GM23338 (cell line): ENCODE measurements around the gene XPO6. TPM values are rescaled to one million over a fixed set of nuclear protein-coding genes. Genes with fewer than 3 reads are reported as not detected.
"Not testable (repeated sequence)": the region's sequence is repeated elsewhere in the genome, so short reads cannot be mapped to it uniquely, and the experiment has no call there.

Source experiments
- ATAC-seq: fragments of 200-7000 bp; cut with Tn5 transposase; 3 replicates; pipeline ENCODE4 v1.9.1; 2020
- DNase-seq: peaks from one replicate; pipeline ENCODE4 v3.0.0-alpha.2; 2015; ENCODE audit warnings: low spot score
- H2AFZ ChIP-seq: fragments of 200-600 bp; sonication (generic); 2 replicates; pipeline ENCODE4 v1.8.0; 2016; ENCODE audit warnings: antibody characterized with exemption, mild to moderate bottlenecking, moderate library complexity
- H3F3A ChIP-seq: fragments of 200-600 bp; sonication (generic); replicated peaks from 2 replicates; pipeline ENCODE4 v1.8.0; 2017; ENCODE audit warnings: antibody characterized with exemption, mixed run types, low read depth
- H3K27ac ChIP-seq: fragments of 200-600 bp; sonication (generic); 2 replicates; pipeline ENCODE4 v1.6.1; 2016; ENCODE audit warnings: low read depth
- H3K27me3 ChIP-seq: fragments of 200-600 bp; sonication (generic); 2 replicates; pipeline ENCODE4 v1.8.0; 2016; ENCODE audit warnings: mild to moderate bottlenecking, mixed run types, moderate library complexity; ENCODE audit not compliant: insufficient read depth
- H3K36me3 ChIP-seq: fragments of 200-600 bp; sonication (generic); 2 replicates; pipeline ENCODE4 v1.8.0; 2016; ENCODE audit warnings: mild to moderate bottlenecking; ENCODE audit not compliant: insufficient read depth
- H3K4me1 ChIP-seq: fragments of 200-600 bp; sonication (generic); 2 replicates; pipeline ENCODE4 v1.8.0; 2016; ENCODE audit warnings: mild to moderate bottlenecking, moderate library complexity; ENCODE audit not compliant: insufficient read depth
- H3K4me2 ChIP-seq: fragments of 200-600 bp; sonication (generic); 2 replicates; pipeline ENCODE4 v1.7.1; 2017; ENCODE audit warnings: mixed run types
- H3K4me3 ChIP-seq: fragments of 200-600 bp; sonication (generic); 2 replicates; pipeline ENCODE4 v1.6.1; 2016; ENCODE audit warnings: mixed run types
- H3K79me2 ChIP-seq: fragments of 200-600 bp; sonication (generic); replicated peaks from 2 replicates; pipeline ENCODE4 v1.8.0; 2017; ENCODE audit warnings: mild to moderate bottlenecking; ENCODE audit not compliant: insufficient read depth
- H3K9me2 ChIP-seq: fragments of 200-600 bp; sonication (generic); 2 replicates; pipeline ENCODE4 v1.8.0; 2017; ENCODE audit not compliant: insufficient read depth
- H4K20me1 ChIP-seq: fragments of 200-600 bp; sonication (generic); replicated peaks from 2 replicates; pipeline ENCODE4 v1.8.0; 2017; ENCODE audit warnings: mild to moderate bottlenecking; ENCODE audit not compliant: insufficient read depth
- H3K27ac Mint-ChIP-seq: 2 replicates; pipeline ENCODE4 v1.8.0; 2020; ENCODE audit warnings: inconsistent platforms, mild to moderate bottlenecking, moderate library complexity, mixed read lengths
- H3K27me3 Mint-ChIP-seq: 3 replicates; pipeline ENCODE4 v1.8.0; 2022; ENCODE audit warnings: low read depth, mild to moderate bottlenecking, moderate library complexity, mixed read lengths, inconsistent platforms; ENCODE audit not compliant: insufficient read depth, poor library complexity
- H3K36me3 Mint-ChIP-seq: 3 replicates; pipeline ENCODE4 v1.8.0; 2021; ENCODE audit warnings: low read depth, mild to moderate bottlenecking, inconsistent platforms, moderate library complexity, mixed read lengths
- H3K4me1 Mint-ChIP-seq: 3 replicates; pipeline ENCODE4 v1.8.0; 2020; ENCODE audit warnings: mild to moderate bottlenecking, inconsistent platforms, mixed read lengths
- H3K4me3 Mint-ChIP-seq: 3 replicates; pipeline ENCODE4 v1.8.0; 2021; ENCODE audit warnings: moderate library complexity, mild to moderate bottlenecking, inconsistent platforms, mixed read lengths
- H3K9me3 Mint-ChIP-seq: 3 replicates; pipeline ENCODE4 v1.8.0; 2020; ENCODE audit warnings: moderate library complexity, mild to moderate bottlenecking, inconsistent platforms, mixed read lengths
- CREB1 ChIP-seq: fragments of 250-450 bp; sonication (Bioruptor Pico); IDR thresholded peaks from 2 replicates; pipeline ENCODE4 v1.5.0; 2020; ENCODE audit warnings: low read depth, mild to moderate bottlenecking, moderate library complexity
- EZH2 ChIP-seq: fragments of 200-600 bp; sonication (generic); IDR thresholded peaks from one replicate; pipeline ENCODE4 v1.8.0; 2017; ENCODE audit warnings: antibody characterized with exemption, mild to moderate bottlenecking, low read depth; ENCODE audit not compliant: unreplicated experiment
- EZH2phosphoT487 ChIP-seq: fragments of 200-600 bp; sonication (generic); IDR thresholded peaks from one replicate; pipeline ENCODE4 v1.8.1; 2018; ENCODE audit warnings: antibody characterized with exemption; ENCODE audit not compliant: unreplicated experiment
- JUNB ChIP-seq: IDR thresholded peaks from one replicate; pipeline ENCODE4 v1.6.1; 2016; ENCODE audit warnings: antibody characterized with exemption; ENCODE audit not compliant: unreplicated experiment
- NANOG ChIP-seq: IDR thresholded peaks from 2 replicates; pipeline ENCODE4 v1.6.1; 2016; ENCODE audit warnings: antibody characterized with exemption, borderline replicate concordance
- POLR2AphosphoS5 ChIP-seq: IDR thresholded peaks from 2 replicates; pipeline ENCODE4 v1.6.1; 2016; ENCODE audit warnings: antibody characterized with exemption, low read depth
- REST ChIP-seq: IDR thresholded peaks from one replicate; pipeline ENCODE4 v1.6.1; 2018; ENCODE audit warnings: antibody characterized with exemption; ENCODE audit not compliant: unreplicated experiment
- STAT1 ChIP-seq: IDR thresholded peaks from one replicate; pipeline ENCODE4 v1.6.1; 2016; ENCODE audit warnings: antibody characterized with exemption; ENCODE audit not compliant: unreplicated experiment
- ZNF114 ChIP-seq: fragments of 250-450 bp; sonication (Bioruptor Pico); IDR thresholded peaks from 2 replicates; pipeline ENCODE4 v1.5.0; 2020; ENCODE audit warnings: mild to moderate bottlenecking, moderate library complexity
- ZNF331 ChIP-seq: fragments of 250-450 bp; sonication (Bioruptor Pico); IDR thresholded peaks from 2 replicates; pipeline ENCODE4 v1.5.0; 2020; ENCODE audit warnings: low read depth, mild to moderate bottlenecking, moderate library complexity
- polyA plus RNA-seq: library from polyadenylated mRNA; unstranded; fragments of >200 nt; fragmentation: Nextera tagmentation; extraction: Ambion mirVana; gene quantifications from 2 replicates; pipeline ENCODE4 v1.2.1, GENCODE V29; 2016
- total RNA-seq: library from RNA; depleted of rRNA; stranded (reverse); fragments of >200 nt; shearing (Covaris generic); gene quantifications from 2 replicates; pipeline ENCODE4 v1.2.3, GENCODE V29; 2014
- TF ChIP-seq, protein P1 (sequence below), 2 experiments: fragments of 200-600 bp in 1 of 2; sonication (generic) in 1 of 2; conservative IDR thresholded peaks; 2 replicates each; pipeline versions ENCODE4 v1.5.1 to v1.6.1; 2016 to 2017; ENCODE audit warnings: antibody characterized with exemption in 2 of 2, low read depth in 2 of 2, mild to moderate bottlenecking in 2 of 2, moderate library complexity in 1 of 2
- TF ChIP-seq, protein P2 (sequence below): IDR thresholded peaks from 2 replicates; pipeline ENCODE4 v1.6.1; 2016; ENCODE audit warnings: antibody characterized with exemption

The XPO6 gene
- total and polyA plus RNA-seq, 2 experiments from 2014 or later, result 83.9 to 178 TPM

GRCh38 chr16:28219777-28220176 is 8.0 kb upstream of the XPO6 start:
- not testable (repeated sequence) for H3K4me3 Mint-ChIP-seq, H3K36me3 Mint-ChIP-seq, H3K27ac ChIP-seq, H3K79me2 ChIP-seq, H3F3A ChIP-seq, DNase-seq, H3K27ac Mint-ChIP-seq, H3K4me3 ChIP-seq, ATAC-seq, H4K20me1 ChIP-seq, H3K27me3 ChIP-seq, H3K4me1 Mint-ChIP-seq, H3K9me3 Mint-ChIP-seq, H2AFZ ChIP-seq, H3K4me1 ChIP-seq, H3K9me2 ChIP-seq, H3K36me3 ChIP-seq, H3K4me2 ChIP-seq
- H3K27me3 Mint-ChIP-seq, result peaks cover 11% of the 10 kb centered on the region

GRCh38 chr16:28219282-28219681 is 7.5 kb upstream of the XPO6 start:
- Histone ChIP-seq H4K20me1 (no peaks in the 10 kb centered on the region), H3K9me2 (no peaks in the 10 kb centered on the region), H3K27me3 (no peaks in the 10 kb centered on the region), H2AFZ (0 out of 2 replicates have a peak overlapping the region, but pooled peaks have one; percentile 14), H3F3A (no peaks in the 10 kb centered on the region), H3K36me3 (no peaks in the 10 kb centered on the region), H3K4me3 (no peak overlapping the region), H3K79me2 (no peaks in the 10 kb centered on the region), H3K27ac (no peak overlapping the region), H3K4me1 (no peaks in the 10 kb centered on the region), H3K4me2 (no peak overlapping the region)
- ATAC-seq (no peak), DNase-seq (no peak)
- H3K27me3 Mint-ChIP-seq, result peaks cover 12% of the 10 kb centered on the region
- no peaks in the 10 kb centered on the region for H3K36me3 Mint-ChIP-seq
- no peaks in the 10 kb centered on the region for H3K9me3 Mint-ChIP-seq
- 0 out of 2 replicates have a peak overlapping the region, but pooled peaks have one; percentile 8 for H3K27ac Mint-ChIP-seq
- no peak overlapping the region for H3K4me3 Mint-ChIP-seq
- H3K4me1 Mint-ChIP-seq, result no peaks in the 10 kb centered on the region; the same call in 2 of the 3 replicates
- TF ChIP-seq JUNB (no peak), EZH2phosphoT487 (no peak), REST (no peak), EZH2 (no peak), CREB1 (CRISPR knock-in tag) (no peak), ZNF331 (no peak), ZNF114 (CRISPR knock-in tag) (no peak), POLR2AphosphoS5 (no peak), STAT1 (no peak), NANOG (no peak)
- TF ChIP-seq, protein P1, sequence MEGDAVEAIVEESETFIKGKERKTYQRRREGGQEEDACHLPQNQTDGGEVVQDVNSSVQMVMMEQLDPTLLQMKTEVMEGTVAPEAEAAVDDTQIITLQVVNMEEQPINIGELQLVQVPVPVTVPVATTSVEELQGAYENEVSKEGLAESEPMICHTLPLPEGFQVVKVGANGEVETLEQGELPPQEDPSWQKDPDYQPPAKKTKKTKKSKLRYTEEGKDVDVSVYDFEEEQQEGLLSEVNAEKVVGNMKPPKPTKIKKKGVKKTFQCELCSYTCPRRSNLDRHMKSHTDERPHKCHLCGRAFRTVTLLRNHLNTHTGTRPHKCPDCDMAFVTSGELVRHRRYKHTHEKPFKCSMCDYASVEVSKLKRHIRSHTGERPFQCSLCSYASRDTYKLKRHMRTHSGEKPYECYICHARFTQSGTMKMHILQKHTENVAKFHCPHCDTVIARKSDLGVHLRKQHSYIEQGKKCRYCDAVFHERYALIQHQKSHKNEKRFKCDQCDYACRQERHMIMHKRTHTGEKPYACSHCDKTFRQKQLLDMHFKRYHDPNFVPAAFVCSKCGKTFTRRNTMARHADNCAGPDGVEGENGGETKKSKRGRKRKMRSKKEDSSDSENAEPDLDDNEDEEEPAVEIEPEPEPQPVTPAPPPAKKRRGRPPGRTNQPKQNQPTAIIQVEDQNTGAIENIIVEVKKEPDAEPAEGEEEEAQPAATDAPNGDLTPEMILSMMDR (conservative IDR thresholded peaks at IDR 0.05; ENCODE audit: low read depth in 2 of 2), result no peak
- TF ChIP-seq, protein P2, sequence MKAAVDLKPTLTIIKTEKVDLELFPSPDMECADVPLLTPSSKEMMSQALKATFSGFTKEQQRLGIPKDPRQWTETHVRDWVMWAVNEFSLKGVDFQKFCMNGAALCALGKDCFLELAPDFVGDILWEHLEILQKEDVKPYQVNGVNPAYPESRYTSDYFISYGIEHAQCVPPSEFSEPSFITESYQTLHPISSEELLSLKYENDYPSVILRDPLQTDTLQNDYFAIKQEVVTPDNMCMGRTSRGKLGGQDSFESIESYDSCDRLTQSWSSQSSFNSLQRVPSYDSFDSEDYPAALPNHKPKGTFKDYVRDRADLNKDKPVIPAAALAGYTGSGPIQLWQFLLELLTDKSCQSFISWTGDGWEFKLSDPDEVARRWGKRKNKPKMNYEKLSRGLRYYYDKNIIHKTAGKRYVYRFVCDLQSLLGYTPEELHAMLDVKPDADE, result no peak
